Activated T-cell treated with anti-CD3 and anti-CD28 coated beads, Interleukin-2, amount 50 U/mL, for 4 hours (primary cell): ENCODE data around the gene SETD1B. TPM values are rescaled to one million over a fixed set of nuclear protein-coding genes. Genes with fewer than 3 reads are reported as not detected.
A peak's percentile ranks its signal among the peaks of the same experiment; 100 is the strongest.
"Not testable (repeated sequence)": the region's sequence is repeated elsewhere in the genome, so short reads cannot be mapped to it uniquely, and the experiment has no call there.

Experiments
- ATAC-seq, 2 donors: fragments of 200-7000 bp; cut with Tn5 transposase; one replicate each; pipeline ENCODE4 v1.10.0; 2021
- DNase-seq: peaks from one replicate; pipeline ENCODE4 v3.0.0-alpha.2; 2020
- H3K27me3 Mint-ChIP-seq: one replicate; pipeline ENCODE4 v1.8.0; 2021; ENCODE audit warnings: low read depth, mixed read lengths
- H3K36me3 Mint-ChIP-seq: one replicate; pipeline ENCODE4 v1.8.0; 2022; ENCODE audit warnings: mixed read lengths; ENCODE audit not compliant: insufficient read depth
- H3K4me1 Mint-ChIP-seq: one replicate; pipeline ENCODE4 v1.8.0; 2021; ENCODE audit warnings: low read depth, mixed read lengths
- H3K4me3 Mint-ChIP-seq: one replicate; pipeline ENCODE4 v1.8.0; 2021; ENCODE audit warnings: mild to moderate bottlenecking, moderate library complexity, mixed read lengths
- H3K9me3 Mint-ChIP-seq: one replicate; pipeline ENCODE4 v1.8.0; 2021; ENCODE audit warnings: mixed read lengths
- total RNA-seq, 3 donors: library from RNA; stranded (reverse); gene quantifications; one replicate each; pipeline ENCODE4 v1.2.1, GENCODE V29; 2021

The SETD1B gene
- total RNA-seq, 3 donors from 2014 or later = 30.4 to 32.7 (median 31.7) TPM

DNA sequence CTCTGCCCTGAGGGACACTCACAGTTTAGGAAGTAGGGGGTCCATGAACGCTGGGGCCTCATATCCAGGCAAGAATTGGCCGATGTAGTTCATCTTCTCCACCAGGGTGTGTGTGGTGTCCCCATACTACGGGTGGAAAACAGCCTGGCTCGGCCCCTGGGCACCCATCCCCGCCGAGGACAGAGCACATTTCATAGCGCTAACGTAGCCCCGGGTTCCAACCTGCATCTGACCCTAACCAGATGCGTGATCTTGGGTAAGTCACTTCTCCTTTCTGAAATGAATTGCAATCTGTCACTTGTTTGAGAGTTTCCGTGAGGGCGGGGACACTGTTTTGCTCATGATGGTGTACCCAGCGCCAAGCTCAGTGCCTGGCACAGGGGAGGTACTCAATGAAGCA, 45.9 kb downstream of the SETD1B start:
- Mint-ChIP-seq H3K4me3 (no peak overlapping the region), H3K36me3 (no peaks in the 10 kb centered on the region)
- no peak for DNase-seq

DNA sequence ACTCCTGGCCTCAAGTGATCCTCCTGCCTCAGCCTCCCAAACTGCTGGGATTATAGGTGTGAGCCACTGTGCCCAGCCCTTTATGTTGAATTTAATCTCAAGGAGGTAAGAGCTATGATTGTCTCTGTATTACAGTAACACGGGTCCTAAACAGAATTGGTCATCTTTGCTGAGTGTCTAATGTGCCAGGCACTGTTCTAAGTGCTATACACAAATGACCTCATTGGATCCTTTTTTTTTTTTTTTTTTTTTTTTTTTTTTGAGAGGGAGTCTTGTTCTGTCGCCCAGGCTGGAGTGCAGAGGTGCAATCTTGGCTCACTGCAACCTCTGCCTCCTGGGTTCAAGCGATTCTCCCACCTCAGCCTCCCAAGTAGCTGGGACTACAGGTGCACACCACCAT, 48.6 kb downstream of the SETD1B start:
- H3K36me3 Mint-ChIP-seq, H3K4me1 Mint-ChIP-seq, H3K9me3 Mint-ChIP-seq, H3K27me3 Mint-ChIP-seq, DNase-seq, ATAC-seq, H3K4me3 Mint-ChIP-seq: not testable (repeated sequence)

More for the DNA sequence above, 45.9 kb downstream of the SETD1B start:
- Mint-ChIP-seq H3K4me1 (no peaks in the 10 kb centered on the region), H3K9me3 (no peaks in the 10 kb centered on the region), H3K27me3 (no peaks in the 10 kb centered on the region)
- no peak for ATAC-seq

DNA sequence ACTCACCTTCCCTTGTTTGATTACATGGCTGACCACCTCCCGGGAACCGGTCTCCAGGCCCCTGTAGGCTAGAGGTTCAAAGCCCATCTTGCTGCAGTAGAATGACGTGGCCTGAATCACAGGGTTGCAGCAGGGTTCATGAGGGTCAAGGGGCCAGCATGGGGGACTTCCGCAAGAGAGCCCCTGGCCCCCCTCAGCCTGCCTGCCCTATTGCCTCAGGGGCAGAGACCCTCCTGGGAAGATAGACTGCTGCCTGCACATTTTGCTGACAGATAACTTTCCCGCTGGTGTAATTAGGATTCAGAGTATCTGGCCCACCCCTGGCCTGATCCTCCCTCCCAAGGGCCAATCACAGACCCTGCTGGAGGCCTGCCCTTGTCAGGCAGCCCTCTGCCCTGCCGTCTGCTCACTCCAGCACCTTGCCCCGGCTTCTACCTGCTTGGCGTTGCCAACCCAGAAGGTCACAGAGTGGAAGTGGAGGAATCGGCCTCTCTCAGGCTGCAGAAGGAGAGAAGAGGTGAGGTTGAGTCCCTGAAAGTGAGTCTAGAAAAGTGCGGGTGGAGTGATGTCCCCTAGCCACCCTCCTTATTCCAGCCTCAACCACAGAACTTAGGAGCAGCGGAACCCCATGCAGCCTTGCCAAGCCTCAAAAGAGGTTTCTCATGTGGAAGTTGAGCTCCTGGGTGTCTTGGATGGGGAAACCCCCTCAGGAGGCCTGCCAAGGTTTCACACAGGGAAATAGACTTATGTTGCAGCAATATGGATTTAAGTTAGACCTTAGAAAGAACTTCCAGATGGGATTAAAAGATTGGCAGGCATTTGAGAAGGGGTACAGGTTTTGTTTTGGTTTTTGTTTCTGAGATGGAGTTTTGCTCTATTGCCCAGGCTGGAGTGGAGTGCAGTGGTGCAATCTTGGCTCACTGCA, 53.8 kb downstream of the SETD1B start:
- Mint-ChIP-seq H3K9me3 (no peaks in the 10 kb centered on the region), H3K36me3 (no peaks in the 10 kb centered on the region), H3K27me3 (no peaks in the 10 kb centered on the region), H3K4me1 (no peaks in the 10 kb centered on the region), H3K4me3 (no peak overlapping the region)
- ATAC-seq (no peak), DNase-seq (no peak)

DNA sequence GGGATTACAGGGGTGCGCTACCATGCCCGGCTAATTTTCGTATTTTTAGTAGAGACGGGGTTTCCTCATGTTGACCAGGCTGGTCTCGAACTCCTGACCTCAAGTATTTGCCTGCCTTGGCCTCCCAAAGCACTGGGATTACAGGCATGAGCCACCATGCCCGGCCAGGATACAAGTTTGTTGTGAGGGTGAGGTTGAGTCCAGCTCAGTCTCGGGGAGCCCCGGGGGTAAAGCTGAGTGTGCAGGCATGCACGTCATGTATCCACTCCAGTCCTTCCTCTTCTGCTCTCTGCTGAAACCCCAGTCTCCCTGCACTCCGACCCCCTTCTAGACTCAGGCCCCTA, 54.5 kb downstream of the SETD1B start:
- Mint-ChIP-seq H3K9me3 (no peaks in the 10 kb centered on the region), H3K4me3 (no peak overlapping the region), H3K36me3 (no peaks in the 10 kb centered on the region), H3K4me1 (no peaks in the 10 kb centered on the region), H3K27me3 (no peaks in the 10 kb centered on the region)
- DNase-seq = no peak
- no peak for ATAC-seq

DNA sequence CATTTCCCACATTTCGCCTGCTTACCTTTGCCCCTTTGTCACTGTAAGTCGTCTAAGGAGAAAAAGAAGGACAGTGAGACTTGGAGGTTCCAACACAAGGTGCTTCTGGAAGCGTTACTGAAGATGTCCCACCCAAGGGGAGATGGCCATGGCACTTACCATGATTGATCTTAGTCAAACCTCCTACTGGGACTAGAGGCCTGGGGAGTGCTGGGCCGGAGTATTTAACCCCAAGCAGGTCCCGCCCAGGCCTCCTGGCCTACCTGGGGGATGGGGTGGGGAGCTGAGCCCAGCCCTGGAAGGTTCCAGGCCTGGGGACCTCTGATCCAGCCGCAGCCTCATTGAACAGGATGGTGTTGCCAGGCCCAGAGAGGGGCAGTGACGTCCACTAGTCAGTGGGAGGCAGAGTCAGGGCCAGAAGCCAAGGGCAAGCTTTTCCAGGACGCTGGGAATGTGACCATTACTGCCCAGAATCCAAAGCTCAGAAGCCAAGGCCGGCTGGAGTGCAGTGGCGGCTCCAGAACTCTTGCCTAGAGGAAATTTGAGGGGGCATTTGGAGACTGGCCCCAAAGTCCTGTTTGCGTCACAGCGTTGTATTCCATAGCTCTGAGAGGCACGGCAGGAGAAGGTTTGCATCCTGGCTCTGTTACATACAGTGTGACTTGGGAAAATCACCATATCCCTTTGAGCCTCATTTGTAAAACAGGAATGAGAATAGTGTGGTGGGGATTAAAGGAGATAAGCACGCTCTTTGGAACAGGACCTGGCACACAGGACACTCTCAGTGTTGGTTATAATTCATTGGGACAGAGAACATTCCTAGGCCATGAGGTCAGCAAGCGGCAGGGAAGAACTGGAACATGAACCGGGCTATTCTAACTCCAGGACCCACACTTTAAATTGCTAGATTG, 55.1 kb downstream of the SETD1B start, which contains the start of gene HPD:
HPD (minus strand) TSS at position 198 of the 911 bp plus-strand sequence; CDS start at position 162, 36 bp downstream.
- H3K27me3 Mint-ChIP-seq = no peaks in the 10 kb centered on the region
- H3K36me3 Mint-ChIP-seq = no peaks in the 10 kb centered on the region
- no peaks in the 10 kb centered on the region for H3K9me3 Mint-ChIP-seq
- no peak for ATAC-seq
- no peak for DNase-seq
- H3K4me1 Mint-ChIP-seq = no peaks in the 10 kb centered on the region
- H3K4me3 Mint-ChIP-seq = no peak within 1 kb of the TSS

DNA sequence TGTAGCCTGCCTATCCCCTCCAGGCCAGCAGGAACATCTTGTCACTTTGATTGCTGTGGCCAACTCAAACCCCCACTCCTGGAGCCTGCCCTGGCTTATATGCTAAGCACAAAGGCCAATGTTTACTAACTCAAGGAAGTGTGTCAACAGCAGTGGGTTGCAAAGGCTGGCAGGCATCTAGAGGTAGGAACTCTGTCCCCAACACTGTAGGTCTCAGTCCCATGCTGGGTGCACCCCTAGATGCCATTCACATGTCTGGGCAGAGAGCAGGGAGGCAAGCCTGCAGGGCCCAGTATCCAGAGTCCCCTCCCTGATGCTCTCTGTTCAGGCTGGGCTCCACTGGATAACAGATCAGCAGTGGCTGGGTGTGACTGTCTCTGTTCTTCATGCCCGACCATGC, 56.4 kb downstream of the SETD1B start:
- H3K36me3 Mint-ChIP-seq = no peaks in the 10 kb centered on the region
- no peak for ATAC-seq

DNA sequence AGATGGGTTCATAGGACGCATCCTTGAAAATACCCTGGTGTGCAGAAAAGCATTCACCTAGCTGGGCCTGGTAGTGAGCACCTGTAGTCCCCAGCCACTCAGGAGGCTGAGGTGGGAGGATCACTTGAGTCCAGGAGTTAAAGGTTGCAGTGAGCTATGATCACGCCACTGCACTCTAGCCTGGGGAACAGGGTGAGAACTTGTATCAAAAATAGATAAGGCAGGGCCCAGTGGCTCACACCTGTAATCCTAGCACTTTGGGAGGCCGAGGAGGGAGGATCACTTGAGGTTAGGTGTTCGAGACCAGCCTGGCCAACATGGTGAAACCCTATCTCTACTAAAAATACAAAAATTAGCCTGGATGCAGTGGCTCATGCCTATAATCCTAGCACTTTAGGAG, 56.9 kb downstream of the SETD1B start:
- not testable (repeated sequence) for ATAC-seq, H3K4me3 Mint-ChIP-seq, H3K4me1 Mint-ChIP-seq, H3K27me3 Mint-ChIP-seq, H3K9me3 Mint-ChIP-seq, DNase-seq, H3K36me3 Mint-ChIP-seq

More for the DNA sequence above, 56.4 kb downstream of the SETD1B start:
- H3K4me3 Mint-ChIP-seq = no peak overlapping the region
- no peaks in the 10 kb centered on the region for H3K9me3 Mint-ChIP-seq
- no peaks in the 10 kb centered on the region for H3K4me1 Mint-ChIP-seq
- H3K27me3 Mint-ChIP-seq = no peaks in the 10 kb centered on the region
- DNase-seq = no peak

DNA sequence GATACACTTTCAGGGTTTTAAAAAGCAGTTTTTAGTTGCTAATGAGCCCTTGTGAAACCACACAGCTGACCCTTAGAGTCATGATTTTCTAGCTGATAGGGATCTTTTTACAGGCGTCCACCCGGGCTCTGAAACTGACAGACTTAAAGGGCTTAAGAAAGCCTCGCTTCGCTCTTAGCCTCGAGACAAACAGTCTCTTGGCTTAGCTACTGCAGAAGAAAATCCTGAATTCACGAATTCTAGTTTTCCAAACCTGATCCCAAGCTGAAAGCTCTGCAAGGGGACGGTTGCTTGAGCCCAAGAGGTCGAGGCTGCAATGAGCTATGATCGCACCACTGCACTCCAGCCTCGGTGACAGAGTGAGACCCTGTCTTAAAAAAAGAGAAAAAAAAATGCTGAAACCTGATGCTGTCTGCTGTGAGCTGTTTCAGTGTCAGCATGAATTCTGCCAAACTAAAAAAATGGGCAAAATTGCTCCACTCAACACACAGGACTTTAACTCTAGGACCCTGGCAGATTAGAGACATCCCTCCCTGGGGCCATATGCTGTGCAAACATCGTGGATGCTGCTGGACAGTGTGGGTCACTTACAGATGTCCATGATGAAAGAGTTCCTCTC, 57.9 kb downstream of the SETD1B start:
- no peaks in the 10 kb centered on the region for H3K27me3 Mint-ChIP-seq
- DNase-seq (no peak), ATAC-seq (no peak)
- H3K36me3 Mint-ChIP-seq = no peaks in the 10 kb centered on the region
- no peaks in the 10 kb centered on the region for H3K9me3 Mint-ChIP-seq
- no peak overlapping the region for H3K4me3 Mint-ChIP-seq
- H3K4me1 Mint-ChIP-seq = no peaks in the 10 kb centered on the region

DNA sequence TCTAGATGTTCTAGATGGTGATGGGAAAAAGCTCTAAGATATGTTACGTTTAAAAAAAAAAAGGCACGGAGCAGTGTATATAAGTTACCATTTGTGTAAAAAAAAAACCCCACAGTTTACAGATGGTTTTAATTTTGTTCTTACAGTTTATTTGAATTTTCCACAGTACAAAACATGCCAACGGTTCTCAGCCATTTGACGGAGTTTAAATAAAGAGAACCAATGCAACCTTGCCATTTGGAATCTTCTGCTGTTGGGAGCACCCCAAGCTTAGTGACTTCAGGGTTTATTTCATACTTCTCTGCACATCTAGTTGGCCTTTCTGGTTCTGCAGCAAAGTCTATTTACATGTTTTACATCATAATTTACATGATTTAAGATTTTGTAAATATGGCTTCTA, 62.5 kb downstream of the SETD1B start:
- DNase-seq (no peak), ATAC-seq (no peak)
- Mint-ChIP-seq H3K4me1 (no peaks in the 10 kb centered on the region), H3K9me3 (no peaks in the 10 kb centered on the region), H3K4me3 (no peak overlapping the region), H3K36me3 (no peaks in the 10 kb centered on the region), H3K27me3 (no peaks in the 10 kb centered on the region)

DNA sequence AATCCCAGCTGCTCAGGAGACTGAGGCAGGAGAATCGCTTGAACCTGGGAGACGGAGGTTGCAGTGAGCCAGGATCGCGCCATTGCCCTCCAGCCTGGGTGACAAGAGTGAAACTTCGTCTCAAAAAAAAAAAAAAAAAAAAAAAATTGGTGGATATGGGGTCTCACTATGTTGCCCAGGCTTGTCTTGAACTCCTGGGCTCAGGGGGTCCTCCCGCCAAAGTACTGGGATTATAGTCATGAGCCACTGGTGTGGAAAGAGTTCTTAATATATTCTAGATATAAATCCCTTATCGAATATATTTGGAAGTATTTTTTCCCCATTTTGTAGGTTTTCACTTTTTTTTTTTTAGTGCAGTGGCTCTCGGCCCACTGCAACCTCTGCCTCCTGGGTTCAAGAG, 65.4 kb downstream of the SETD1B start:
- H3K27me3 Mint-ChIP-seq, H3K4me1 Mint-ChIP-seq, DNase-seq, H3K9me3 Mint-ChIP-seq, H3K36me3 Mint-ChIP-seq, H3K4me3 Mint-ChIP-seq, ATAC-seq: not testable (repeated sequence)

DNA sequence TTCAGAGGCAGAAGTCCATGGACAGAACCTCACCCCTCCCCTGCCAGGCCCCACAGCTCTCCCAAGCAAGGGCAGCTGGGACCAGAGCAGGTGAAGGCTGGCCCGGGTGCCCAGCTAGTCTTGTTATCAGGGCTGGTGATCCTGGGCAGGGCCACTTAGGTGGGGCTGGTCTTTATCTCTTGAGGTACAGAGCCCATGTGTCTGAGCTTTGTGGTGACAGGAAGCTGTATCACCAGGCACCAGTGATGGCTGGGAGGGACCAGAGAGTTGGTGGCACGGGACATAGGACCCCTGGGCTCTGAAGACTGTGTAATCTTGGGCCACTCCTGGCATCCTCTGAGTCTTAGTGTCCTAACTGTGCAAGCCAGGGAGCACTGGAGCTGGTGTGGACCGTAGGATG, 67.7 kb downstream of the SETD1B start:
- Mint-ChIP-seq H3K4me3 (no peak overlapping the region), H3K27me3 (no peaks in the 10 kb centered on the region), H3K36me3 (no peaks in the 10 kb centered on the region), H3K9me3 (no peaks in the 10 kb centered on the region), H3K4me1 (no peaks in the 10 kb centered on the region)
- no peak for DNase-seq
- ATAC-seq = no peak

DNA sequence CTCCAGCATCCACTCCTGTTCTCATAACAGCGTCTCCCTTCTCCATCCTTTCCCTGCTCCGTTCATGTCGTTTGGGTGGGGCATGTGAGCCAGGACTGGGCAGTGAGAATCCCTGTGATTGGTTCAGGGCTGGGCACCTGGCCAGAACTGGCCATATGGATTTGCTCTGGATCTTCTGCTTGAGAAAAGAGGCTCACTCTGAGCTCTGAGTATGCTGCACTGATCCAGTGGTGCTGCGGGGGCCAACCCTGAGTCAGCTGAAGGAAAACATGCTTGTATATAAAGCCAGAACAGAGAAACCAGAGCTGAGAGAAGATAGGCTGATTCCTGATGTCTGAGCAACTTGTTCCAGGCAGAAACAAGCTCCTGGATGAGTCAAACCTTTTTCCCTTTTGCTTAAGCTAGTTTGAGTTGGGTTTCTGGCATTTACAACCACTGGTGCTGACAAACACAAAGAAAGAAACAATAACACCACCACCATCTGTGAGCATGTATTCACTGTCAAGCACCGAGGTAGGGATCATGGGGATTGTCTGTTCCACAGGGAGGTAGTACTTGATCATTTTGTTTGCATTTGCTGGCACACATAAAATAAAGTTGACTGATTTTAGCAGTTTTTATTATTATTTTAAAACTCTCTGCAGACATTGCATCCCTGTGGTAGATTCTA, 68.9 kb downstream of the SETD1B start:
- Mint-ChIP-seq H3K4me3 (no peak overlapping the region), H3K9me3 (no peaks in the 10 kb centered on the region), H3K4me1 (no peaks in the 10 kb centered on the region), H3K36me3 (no peaks in the 10 kb centered on the region), H3K27me3 (no peaks in the 10 kb centered on the region)
- no peak for DNase-seq
- peak; percentile 56 to 58 for ATAC-seq

DNA sequence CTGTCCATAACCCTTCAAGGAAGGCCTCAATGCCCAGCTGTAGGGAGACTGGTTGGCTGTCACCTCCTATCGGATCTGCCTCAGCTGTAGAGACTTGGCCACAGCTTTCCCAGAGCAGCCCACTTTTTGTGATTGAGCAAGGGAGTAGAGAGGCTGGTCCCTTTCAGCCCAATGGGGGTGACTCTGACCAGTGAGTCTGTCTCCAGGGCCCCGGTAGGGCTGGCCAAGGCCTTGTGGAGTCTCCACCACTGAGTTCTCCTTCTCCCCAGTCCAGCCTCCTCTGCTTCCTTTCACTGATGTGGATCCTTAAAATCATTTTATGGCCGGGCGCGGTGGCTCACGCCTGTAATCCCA, 69.4 kb downstream of the SETD1B start:
- no peaks in the 10 kb centered on the region for H3K27me3 Mint-ChIP-seq
- no peaks in the 10 kb centered on the region for H3K9me3 Mint-ChIP-seq
- no peak for ATAC-seq
- H3K4me3 Mint-ChIP-seq = no peak overlapping the region
- DNase-seq = no peak
- no peaks in the 10 kb centered on the region for H3K4me1 Mint-ChIP-seq
- no peaks in the 10 kb centered on the region for H3K36me3 Mint-ChIP-seq

DNA sequence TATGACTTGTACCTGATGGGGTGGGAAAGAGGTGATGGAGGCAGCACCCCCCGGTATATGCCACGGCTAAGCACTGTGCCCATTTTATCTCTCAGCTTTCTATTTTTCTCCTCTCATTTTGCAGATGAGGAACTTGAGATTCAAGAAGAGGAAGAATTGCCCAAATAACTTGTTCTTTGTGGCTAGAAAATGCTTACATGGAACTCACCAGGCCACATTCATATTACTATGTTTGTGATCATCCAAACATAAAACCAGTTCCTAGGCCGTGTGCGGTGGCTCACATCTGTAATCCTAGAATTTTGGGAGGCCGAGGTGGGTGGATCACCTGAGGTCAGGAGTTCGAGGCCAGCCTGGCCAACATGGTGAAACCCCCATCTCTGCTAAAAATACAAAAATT, 70.3 kb downstream of the SETD1B start:
- no peaks in the 10 kb centered on the region for H3K27me3 Mint-ChIP-seq
- H3K36me3 Mint-ChIP-seq = no peaks in the 10 kb centered on the region
- no peaks in the 10 kb centered on the region for H3K9me3 Mint-ChIP-seq
- no peaks in the 10 kb centered on the region for H3K4me1 Mint-ChIP-seq
- DNase-seq (no peak), ATAC-seq (no peak)
- no peak overlapping the region for H3K4me3 Mint-ChIP-seq
